Endothelial cell of umbilical vein (primary cell): ENCODE measurements around the gene DLGAP1. TPM values are rescaled to one million over a fixed set of nuclear protein-coding genes. Genes with fewer than 3 reads are reported as not detected.

Source experiments
- BruUV-seq: library from RNA; stranded (reverse); fragments of 400-500 nt; replicated peaks from 2 replicates; lab custom pipeline; 2021; lab: Mats Ljungman, UMichigan
- CTCF ChIA-PET: fragments of 300-600, 350-600 bp; sonication (Branson Sonifier 250); formaldehyde crosslinking; loops from one replicate; lab custom pipeline; 2021; ENCODE audit warnings: antibody characterized with exemption, inconsistent platforms; lab: Charles Lee
- POLR2A ChIA-PET: fragments of 300-600, 350-600 bp; sonication (Branson Sonifier 250); formaldehyde crosslinking; loops from one replicate; lab custom pipeline; 2021; ENCODE audit warnings: antibody characterized with exemption, inconsistent platforms; lab: Charles Lee
- DNase-seq: peaks from one replicate; pipeline ENCODE4 v3.0.0-alpha.2; 2011; ENCODE audit warnings: low read depth, low spot score
- FAIRE-seq: peaks from 2 replicates; lab custom pipeline; 2011; peaks lifted over from hg19 to GRCh38; lab: Jason Lieb, UNC
- H2AFZ ChIP-seq: 2 replicates; pipeline ENCODE4 v1.6.0; 2012; ENCODE audit warnings: low read depth, low read length, control low read depth, inconsistent platforms
- H3K27ac ChIP-seq: 2 replicates; pipeline ENCODE4 v1.5.1; 2011; ENCODE audit warnings: low read depth, mild to moderate bottlenecking, control low read depth, low read length, moderate library complexity; ENCODE audit not compliant: insufficient read depth
- H3K27me3 ChIP-seq, 2 experiments: 2 replicates each; pipeline versions ENCODE4 v1.6.0 to v1.6.1; 2011; ENCODE audit warnings: low read length in 2 of 2, mixed read lengths in 1 of 2; ENCODE audit not compliant: control insufficient read depth in 2 of 2, insufficient read depth in 2 of 2
- H3K36me3 ChIP-seq, 2 experiments: 2 replicates in 1 of 2; 3 replicates in 1 of 2; pipeline ENCODE4 v1.5.1; 2011; ENCODE audit warnings: low read length in 2 of 2, mild to moderate bottlenecking in 1 of 2, moderate library complexity in 1 of 2; ENCODE audit not compliant: control insufficient read depth in 2 of 2, insufficient read depth in 2 of 2; ENCODE audit errors: extremely low read depth in 1 of 2
- H3K4me1 ChIP-seq: 3 replicates; pipeline ENCODE4 v1.5.1; 2011; ENCODE audit warnings: mild to moderate bottlenecking, low read length; ENCODE audit not compliant: control insufficient read depth, insufficient read depth; ENCODE audit errors: extremely low read depth
- H3K4me2 ChIP-seq: 2 replicates; pipeline ENCODE4 v1.6.1; 2011; ENCODE audit warnings: low read length, control low read depth, mixed read lengths; ENCODE audit not compliant: insufficient read depth
- H3K4me3 ChIP-seq, 3 experiments: fragments of 200-600 bp in 1 of 3; sonication (generic), shearing (Covaris generic) in 1 of 3; replicated peaks in 1 of 3; 2 replicates each; pipeline ENCODE4 v1.5.1; 2011 to 2016; ENCODE audit warnings: control low read depth in 3 of 3, low read length in 3 of 3, mild to moderate bottlenecking in 2 of 3, inconsistent platforms in 1 of 3, low read depth in 1 of 3, moderate library complexity in 1 of 3; ENCODE audit not compliant: insufficient read depth in 1 of 3
- H3K79me2 ChIP-seq: 2 replicates; pipeline ENCODE4 v1.6.0; 2012; ENCODE audit warnings: low read length, inconsistent platforms; ENCODE audit not compliant: control insufficient read depth, insufficient read depth
- H3K9ac ChIP-seq: replicated peaks from 2 replicates; pipeline ENCODE3; 2011; ENCODE audit warnings: low read length, control low read depth; ENCODE audit not compliant: insufficient read depth; ENCODE audit errors: extremely low read depth
- H3K9me1 ChIP-seq: replicated peaks from 3 replicates; pipeline ENCODE4 v1.6.0; 2011; ENCODE audit warnings: mild to moderate bottlenecking, low read length; ENCODE audit not compliant: control insufficient read depth, insufficient read depth; ENCODE audit errors: extremely low read depth
- H3K9me3 ChIP-seq: replicated peaks from 2 replicates; pipeline ENCODE4 v1.5.1; 2012; ENCODE audit warnings: low read length, inconsistent platforms; ENCODE audit not compliant: control insufficient read depth, insufficient read depth
- H4K20me1 ChIP-seq: replicated peaks from 2 replicates; pipeline ENCODE3; 2011; ENCODE audit warnings: mild to moderate bottlenecking, low read length; ENCODE audit not compliant: control insufficient read depth, insufficient read depth; ENCODE audit errors: extremely low read depth
- EZH2 ChIP-seq: IDR thresholded peaks from 2 replicates; pipeline ENCODE4 v1.6.1; 2012; ENCODE audit warnings: borderline replicate concordance, low read depth, mild to moderate bottlenecking, moderate library complexity, low read length, inconsistent platforms; ENCODE audit not compliant: severe bottlenecking
- FOS ChIP-seq: IDR thresholded peaks from 2 replicates; pipeline ENCODE4 v1.6.1; 2011; ENCODE audit warnings: mild to moderate bottlenecking, low read length, moderate library complexity, borderline replicate concordance; ENCODE audit not compliant: insufficient read depth
- GATA2 ChIP-seq: IDR thresholded peaks from 2 replicates; pipeline ENCODE4 v1.7.0; 2011; ENCODE audit warnings: low read depth, mild to moderate bottlenecking, moderate library complexity, mixed read lengths, low read length; ENCODE audit not compliant: insufficient read length, insufficient read depth
- JUN ChIP-seq: IDR thresholded peaks from 2 replicates; pipeline ENCODE4 v1.6.1; 2011; ENCODE audit warnings: borderline replicate concordance, low read depth; ENCODE audit not compliant: insufficient read length, insufficient read depth
- MYC ChIP-seq: IDR thresholded peaks from one replicate; pipeline ENCODE4 v1.6.1; 2011; ENCODE audit warnings: mild to moderate bottlenecking, low read depth, low read length
- POLR2A ChIP-seq: IDR thresholded peaks from 2 replicates; pipeline ENCODE4 v1.6.1; 2012; ENCODE audit warnings: low read depth, mild to moderate bottlenecking, control low read depth, low read length
- POLR2AphosphoS5 ChIP-seq: IDR thresholded peaks from 2 replicates; pipeline ENCODE4 v1.6.1; 2012; ENCODE audit warnings: low read depth, mild to moderate bottlenecking, control low read depth, low read length, moderate library complexity; ENCODE audit not compliant: insufficient read depth
- dilution Hi-C: fragments of 300-500 bp; cut with MboI; formaldehyde crosslinking; loops from one replicate; pipeline ENCODE4 v1.15.0; 2019; ENCODE audit warnings: low sequenced_read_pairs; ENCODE audit not compliant: extremely low pct_ligation_motif_present
- intact Hi-C: fragments of 100-400 bp; cut with micrococcal nuclease; formaldehyde crosslinking; loops from one replicate; pipeline ENCODE4 v1.10.0; 2022
- polyA plus RNA-seq, 4 experiments: library from polyadenylated mRNA; depleted of rRNA in 3 of 4; stranded (reverse) in 3 of 4; unstranded in 1 of 4; fragments of >200 nt; gene quantifications; 2 replicates each; pipeline versions ENCODE4 v1.2.1 to v1.2.3, GENCODE V29; 2011 to 2012; ENCODE audit warnings: missing spikeins in 1 of 4
- total RNA-seq: library from RNA; stranded (reverse); gene quantifications from 2 replicates; pipeline ENCODE4 v1.2.3, GENCODE V29; 2021
- TF ChIP-seq, protein P1 (sequence below), 2 donors: IDR thresholded peaks; 1 replicate in 1 of 2; 2 replicates in 1 of 2; pipeline ENCODE4 v1.5.1; 2011; ENCODE audit warnings: low read length in 2 of 2, mild to moderate bottlenecking in 2 of 2, moderate library complexity in 2 of 2, control low read depth in 1 of 2, inconsistent platforms in 1 of 2, low read depth in 1 of 2; ENCODE audit not compliant: insufficient read depth in 1 of 2; ENCODE audit errors: extremely low read depth in 1 of 2
- TF ChIP-seq, protein P2 (sequence below): IDR thresholded peaks from 2 replicates; pipeline ENCODE4 v1.6.1; 2011; ENCODE audit not compliant: insufficient read depth, insufficient read length

DLGAP1 gene
- total and polyA plus RNA-seq, 2 donors (not counting 3 experiments of a cell fraction or from before 2014, with no cell fraction given): 0.04 TPM; not detected in 1

DNA sequence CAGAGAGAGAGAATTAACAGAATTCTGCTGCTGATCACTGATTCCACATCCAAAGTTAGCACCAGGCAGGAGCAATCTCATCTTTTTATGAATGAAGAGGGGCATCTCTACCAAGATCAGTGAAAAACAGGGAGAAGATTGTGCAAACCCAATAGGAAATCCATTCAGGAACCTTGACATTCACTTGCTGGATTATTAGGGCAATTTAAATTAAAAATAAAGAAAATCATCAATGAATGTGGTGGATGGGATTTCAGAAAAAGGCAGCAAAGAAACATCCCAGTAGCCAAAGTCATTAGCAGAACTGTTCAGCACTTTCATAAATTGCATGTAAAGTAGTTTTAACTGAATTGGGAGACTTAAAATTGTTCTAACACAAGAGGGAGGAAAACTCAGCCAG is 581.9 kb downstream of the DLGAP1 start:
- FAIRE-seq (no peak), DNase-seq (no peak)
- no peaks in the 10 kb centered on the region for H3K4me1 ChIP-seq
- no peaks in the 10 kb centered on the region for H3K9me3 ChIP-seq
- no peaks in the 10 kb centered on the region for H3K79me2 ChIP-seq
- no TSS peak for BruUV-seq
- intact Hi-C loops (loop anchor here (5.0 kb wide), 1 partner anchor 421 kb away; the partner anchor contains the start of gene TGIF1), dilution Hi-C loops (no loop called here)
- H4K20me1 ChIP-seq: no peaks in the 10 kb centered on the region
- no peaks in the 10 kb centered on the region for H3K36me3 ChIP-seq
- no peaks in the 10 kb centered on the region for H3K9me1 ChIP-seq
- no peak overlapping the region for H3K27ac ChIP-seq
- TF ChIP-seq, protein P1, sequence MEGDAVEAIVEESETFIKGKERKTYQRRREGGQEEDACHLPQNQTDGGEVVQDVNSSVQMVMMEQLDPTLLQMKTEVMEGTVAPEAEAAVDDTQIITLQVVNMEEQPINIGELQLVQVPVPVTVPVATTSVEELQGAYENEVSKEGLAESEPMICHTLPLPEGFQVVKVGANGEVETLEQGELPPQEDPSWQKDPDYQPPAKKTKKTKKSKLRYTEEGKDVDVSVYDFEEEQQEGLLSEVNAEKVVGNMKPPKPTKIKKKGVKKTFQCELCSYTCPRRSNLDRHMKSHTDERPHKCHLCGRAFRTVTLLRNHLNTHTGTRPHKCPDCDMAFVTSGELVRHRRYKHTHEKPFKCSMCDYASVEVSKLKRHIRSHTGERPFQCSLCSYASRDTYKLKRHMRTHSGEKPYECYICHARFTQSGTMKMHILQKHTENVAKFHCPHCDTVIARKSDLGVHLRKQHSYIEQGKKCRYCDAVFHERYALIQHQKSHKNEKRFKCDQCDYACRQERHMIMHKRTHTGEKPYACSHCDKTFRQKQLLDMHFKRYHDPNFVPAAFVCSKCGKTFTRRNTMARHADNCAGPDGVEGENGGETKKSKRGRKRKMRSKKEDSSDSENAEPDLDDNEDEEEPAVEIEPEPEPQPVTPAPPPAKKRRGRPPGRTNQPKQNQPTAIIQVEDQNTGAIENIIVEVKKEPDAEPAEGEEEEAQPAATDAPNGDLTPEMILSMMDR (IDR thresholded peaks at IDR 0.05; ENCODE audit: extremely low read depth in 1 of 2, insufficient read depth in 1 of 2, low read depth in 1 of 2, low read length in 2 of 2): no peak
- TF ChIP-seq POLR2A (no peak), JUN (no peak)
- peaks cover 8 to 28% of the 10 kb centered on the region in 2 experiments for H3K27me3 ChIP-seq
- no peak overlapping the region for H3K9ac ChIP-seq
- H2AFZ ChIP-seq: no peak overlapping the region
- CTCF ChIA-PET: no interaction called here
- no peak overlapping the region for H3K4me3 ChIP-seq
- no peak overlapping the region for H3K4me2 ChIP-seq
- POLR2A ChIA-PET: no interaction called here

DNA sequence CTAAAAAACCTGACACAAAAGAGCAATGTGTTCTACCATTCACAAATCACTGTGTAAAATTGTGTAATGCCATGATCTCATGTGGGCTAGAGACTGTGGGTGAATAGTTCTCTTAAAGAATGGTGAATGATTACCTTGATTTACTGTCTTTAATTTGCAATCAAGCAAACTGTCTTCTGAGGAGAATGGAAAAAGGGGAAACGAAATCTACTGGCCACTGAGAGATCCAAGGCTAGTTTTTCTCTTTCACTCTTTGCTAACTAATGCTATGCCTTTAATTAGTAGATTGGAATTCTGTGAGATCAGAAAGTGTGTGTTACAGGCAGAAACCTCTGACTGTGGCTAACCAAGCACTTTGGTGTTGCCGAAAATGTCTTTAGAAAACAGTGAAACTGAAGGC is 582.5 kb downstream of the DLGAP1 start:
- intact Hi-C loops: loop anchor here (5.0 kb wide), 1 partner anchor 420 kb away; the partner anchor contains the start of gene TGIF1
- no peak overlapping the region for H2AFZ ChIP-seq
- dilution Hi-C loops: no loop called here

More for the DNA sequence above, 582.5 kb downstream of the DLGAP1 start:
- no peaks in the 10 kb centered on the region for H4K20me1 ChIP-seq
- no peaks in the 10 kb centered on the region for H3K9me1 ChIP-seq
- H3K36me3 ChIP-seq: no peaks in the 10 kb centered on the region
- ChIA-PET POLR2A (no interaction called here), CTCF (no interaction called here)
- no peaks in the 10 kb centered on the region for H3K79me2 ChIP-seq
- H3K9ac ChIP-seq: no peak overlapping the region
- DNase-seq (no peak), FAIRE-seq (no peak)
- peaks cover 8 to 25% of the 10 kb centered on the region in 2 experiments for H3K27me3 ChIP-seq
- no peak overlapping the region for H3K27ac ChIP-seq
- no peak overlapping the region for H3K4me2 ChIP-seq
- no peaks in the 10 kb centered on the region for H3K4me1 ChIP-seq
- BruUV-seq: no TSS peak
- no peak overlapping the region for H3K4me3 ChIP-seq
- no peaks in the 10 kb centered on the region for H3K9me3 ChIP-seq
- TF ChIP-seq POLR2AphosphoS5 (no peak), MYC (no peak), FOS (no peak), POLR2A (no peak), JUN (no peak), EZH2 (no peak), GATA2 (no peak)
- TF ChIP-seq, protein P1 (IDR thresholded peaks at IDR 0.05; ENCODE audit: extremely low read depth in 1 of 2, insufficient read depth in 1 of 2, low read depth in 1 of 2, low read length in 2 of 2): no peak
- TF ChIP-seq, protein P2, sequence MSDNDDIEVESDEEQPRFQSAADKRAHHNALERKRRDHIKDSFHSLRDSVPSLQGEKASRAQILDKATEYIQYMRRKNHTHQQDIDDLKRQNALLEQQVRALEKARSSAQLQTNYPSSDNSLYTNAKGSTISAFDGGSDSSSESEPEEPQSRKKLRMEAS: no peak
